ENCODE results near the gene NR4A1. TPM values are rescaled to one million over a fixed set of nuclear protein-coding genes. Genes with fewer than 3 reads are reported as not detected.
A peak's percentile ranks its signal among the peaks of the same experiment; 100 is the strongest.

The NR4A1 gene
- total RNA-seq, 1 donor from 2014 or later = 688 TPM

- DNase-seq (ENCODE audit: low spot score) = no peak
- peak; percentile 49 for ATAC-seq
Measured at GRCh38 chr12:52014567-52015530, 36.4 kb upstream of the NR4A1 start.

GRCh38 chr12:52015532-52016041 is 35.7 kb upstream of the NR4A1 start:
- ATAC-seq = peak; percentile 30
- intact Hi-C loops (cut with DNase I) = no loop called here
- DNase-seq (ENCODE audit: low spot score) = no peak

More at GRCh38 chr12:52014567-52015530, 36.4 kb upstream of the NR4A1 start:
- intact Hi-C loops (cut with DNase I) = no loop called here

GRCh38 chr12:52018433-52019112 is 32.7 kb upstream of the NR4A1 start:
- intact Hi-C loops (cut with DNase I) = no loop called here
- DNase-seq (ENCODE audit: low spot score) (no peak), ATAC-seq (no peak)

- DNase-seq (ENCODE audit: low spot score) = no peak
- no peak for ATAC-seq
- intact Hi-C loops (cut with DNase I) = no loop called here
Measured at GRCh38 chr12:52019113-52019770, 32.0 kb upstream of the NR4A1 start.

GRCh38 chr12:52020539-52021336 is 30.5 kb upstream of the NR4A1 start:
- DNase-seq (ENCODE audit: low spot score) = no peak
- intact Hi-C loops (cut with DNase I) = no loop called here
- no peak for ATAC-seq

GRCh38 chr12:52022841-52023181 is 28.4 kb upstream of the NR4A1 start:
- ATAC-seq = no peak
- intact Hi-C loops (cut with DNase I) = no loop called here
- peak; percentile 66 for DNase-seq (ENCODE audit: low spot score)

GRCh38 chr12:52023182-52023975 is 27.9 kb upstream of the NR4A1 start:
- peak; percentile 77 for ATAC-seq
- intact Hi-C loops (cut with DNase I) = no loop called here

GRCh38 chr12:52023976-52024688 is 27.1 kb upstream of the NR4A1 start:
- intact Hi-C loops (cut with DNase I) = no loop called here
- ATAC-seq (no peak), DNase-seq (ENCODE audit: low spot score) (no peak)

More at GRCh38 chr12:52023182-52023975, 27.9 kb upstream of the NR4A1 start:
- DNase-seq (ENCODE audit: low spot score) = peak; percentile 95

GRCh38 chr12:52024845-52025230 is 26.4 kb upstream of the NR4A1 start:
- no peak for DNase-seq (ENCODE audit: low spot score)
- intact Hi-C loops (cut with DNase I) = no loop called here
- ATAC-seq = peak; percentile 54

- ATAC-seq (no peak), DNase-seq (ENCODE audit: low spot score) (no peak)
- intact Hi-C loops (cut with DNase I) = loop anchor here (2.0 kb wide), 1 partner anchor 55 kb away; no protein-coding TSS in a partner anchor
Measured at GRCh38 chr12:52026263-52026662, 25.0 kb upstream of the NR4A1 start.

- intact Hi-C loops (cut with DNase I) = loop anchor here (2.0 kb wide), 1 partner anchor 54 kb away; no protein-coding TSS in a partner anchor
- ATAC-seq = no peak
- no peak for DNase-seq (ENCODE audit: low spot score)
Measured at GRCh38 chr12:52027085-52027843, 24.0 kb upstream of the NR4A1 start.

GRCh38 chr12:52029685-52030084 is 21.6 kb upstream of the NR4A1 start:
- DNase-seq (ENCODE audit: low spot score) = no peak
- intact Hi-C loops (cut with DNase I) = no loop called here
- no peak for ATAC-seq

GRCh38 chr12:52032446-52032803 is 18.8 kb upstream of the NR4A1 start:
- ATAC-seq (peak; percentile 65), DNase-seq (ENCODE audit: low spot score) (peak; percentile 86)
- intact Hi-C loops (cut with DNase I) = no loop called here

- intact Hi-C loops (cut with DNase I) = no loop called here
- peak; percentile 98 for DNase-seq (ENCODE audit: low spot score)
- ATAC-seq = peak; percentile 94
Measured at GRCh38 chr12:52032804-52033445, 18.3 kb upstream of the NR4A1 start.

GRCh38 chr12:52033446-52034140 is 17.6 kb upstream of the NR4A1 start:
- DNase-seq (ENCODE audit: low spot score) (no peak), ATAC-seq (peak; percentile 3)
- intact Hi-C loops (cut with DNase I) = no loop called here

GRCh38 chr12:52035190-52035589 is 16.1 kb upstream of the NR4A1 start:
- no peak for DNase-seq (ENCODE audit: low spot score)

More at GRCh38 chr12:52035190-52035589, 16.1 kb upstream of the NR4A1 start:
- ATAC-seq = no peak
- intact Hi-C loops (cut with DNase I) = no loop called here
